ENCODE data around the gene TMEM273.

The TMEM273 gene, protein sequence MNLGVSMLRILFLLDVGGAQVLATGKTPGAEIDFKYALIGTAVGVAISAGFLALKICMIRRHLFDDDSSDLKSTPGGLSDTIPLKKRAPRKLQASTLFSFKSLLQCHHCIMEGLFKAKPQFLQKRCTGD

DNA sequence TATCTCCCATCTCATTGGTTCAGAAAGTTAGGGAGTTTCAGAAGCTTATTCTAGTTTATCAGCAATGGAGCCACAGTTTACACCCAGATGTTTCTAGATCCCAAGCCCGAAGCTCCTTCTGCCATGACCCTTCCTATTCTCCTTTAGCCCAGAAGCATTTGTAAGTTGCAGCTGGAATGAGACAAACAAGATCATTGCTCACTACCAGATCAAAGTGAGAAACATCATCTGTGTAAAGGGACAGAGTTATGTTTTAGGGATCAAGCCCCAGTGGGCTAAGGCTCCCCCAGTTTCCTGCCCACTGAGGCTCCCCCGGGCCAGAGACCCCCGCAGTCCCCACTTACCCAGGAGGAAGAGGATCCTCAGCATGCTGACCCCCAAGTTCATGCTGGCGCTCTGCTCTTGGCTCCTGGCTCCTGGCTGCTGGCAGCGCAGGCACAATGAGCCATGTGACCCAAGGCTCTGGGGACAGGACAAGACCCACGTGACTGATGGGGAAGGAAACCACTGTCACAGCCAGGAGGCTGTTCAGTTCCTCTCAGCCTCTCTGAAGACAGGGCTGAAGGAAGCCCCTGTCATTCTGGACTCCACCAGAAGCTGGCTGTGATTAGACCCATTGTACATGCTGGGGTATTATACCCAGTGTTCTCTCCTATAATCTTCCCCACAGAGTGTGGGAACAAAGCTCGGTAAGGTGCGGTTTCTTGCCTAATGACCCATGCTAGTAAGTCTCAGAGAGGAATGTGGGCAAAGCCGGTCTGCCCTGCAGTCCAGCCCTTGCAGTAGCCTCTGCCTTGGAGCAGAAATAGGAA is at the start of gene TMEM273:
TSS of gene TMEM273 (minus strand) at position 442 of the 812 bp plus-strand sequence. CDS start at position 387, 55 bp downstream.
- DNase-seq (ENCODE audit: low read depth) = no peak

GRCh38 chr10:49237985-49238384 is 49.8 kb upstream of the TMEM273 start:
- no peak for DNase-seq (ENCODE audit: low read depth)

DNA sequence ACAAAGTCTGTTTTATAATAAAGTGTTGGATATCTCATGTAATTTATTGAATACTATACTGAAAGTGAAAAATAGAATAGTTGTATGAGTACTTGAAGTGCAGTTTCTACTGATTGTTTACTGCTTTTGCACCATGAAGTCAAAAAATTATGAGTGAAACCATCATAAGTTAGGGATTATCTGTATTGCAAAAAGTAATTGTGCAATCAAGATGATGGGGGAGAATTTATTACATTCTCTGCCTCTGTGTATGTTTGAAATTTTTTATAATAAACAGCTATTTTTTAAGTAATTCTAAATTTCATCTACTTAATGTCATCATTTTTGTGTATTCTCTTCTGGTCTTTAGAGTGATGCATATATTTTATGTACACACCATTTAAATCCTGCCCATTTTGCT is 47.2 kb upstream of the TMEM273 start:
- no peak for DNase-seq (ENCODE audit: low read depth)

DNA sequence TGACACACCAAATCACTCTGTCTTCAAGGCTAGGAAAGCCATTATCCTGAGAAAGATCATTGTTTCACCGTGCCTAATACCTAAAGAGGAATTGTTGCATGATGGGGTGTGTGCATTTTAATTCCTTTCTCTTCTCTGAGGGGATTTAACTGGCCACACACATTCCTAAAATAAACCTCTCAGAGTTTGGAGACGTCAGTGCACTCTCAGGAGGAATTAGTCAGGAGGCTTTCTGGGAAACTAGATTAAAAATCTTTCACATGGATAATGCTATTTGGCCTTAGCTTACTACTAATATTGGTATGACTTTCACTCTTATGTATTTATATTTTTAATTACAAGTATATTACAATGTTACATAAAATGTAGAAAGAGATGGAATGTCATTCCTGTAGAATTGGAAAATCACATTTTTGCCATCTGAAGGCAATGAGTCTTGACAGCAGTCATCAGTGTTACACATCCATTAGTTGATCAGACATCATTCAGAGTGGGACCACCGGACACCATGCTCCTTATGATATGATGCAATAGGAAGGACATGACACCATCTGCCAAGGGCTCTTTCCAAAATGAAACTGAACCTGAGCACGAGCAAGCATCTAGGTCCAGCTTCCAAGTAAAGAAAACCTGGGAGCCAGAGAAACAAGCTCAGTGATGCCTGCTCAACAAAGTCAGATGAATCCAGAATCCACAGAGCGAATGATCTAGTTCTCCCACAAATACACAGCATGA is 43.1 kb upstream of the TMEM273 start:
- no peak for DNase-seq (ENCODE audit: low read depth)

- DNase-seq (ENCODE audit: low read depth) = no peak
Observed at GRCh38 chr10:49230004-49230403, 41.8 kb upstream of the TMEM273 start.

GRCh38 chr10:49228677-49229076 is 40.5 kb upstream of the TMEM273 start:
- DNase-seq (ENCODE audit: low read depth) = no peak

- DNase-seq (ENCODE audit: low read depth) = no peak
Observed at GRCh38 chr10:49227406-49227805, 39.2 kb upstream of the TMEM273 start.

DNA sequence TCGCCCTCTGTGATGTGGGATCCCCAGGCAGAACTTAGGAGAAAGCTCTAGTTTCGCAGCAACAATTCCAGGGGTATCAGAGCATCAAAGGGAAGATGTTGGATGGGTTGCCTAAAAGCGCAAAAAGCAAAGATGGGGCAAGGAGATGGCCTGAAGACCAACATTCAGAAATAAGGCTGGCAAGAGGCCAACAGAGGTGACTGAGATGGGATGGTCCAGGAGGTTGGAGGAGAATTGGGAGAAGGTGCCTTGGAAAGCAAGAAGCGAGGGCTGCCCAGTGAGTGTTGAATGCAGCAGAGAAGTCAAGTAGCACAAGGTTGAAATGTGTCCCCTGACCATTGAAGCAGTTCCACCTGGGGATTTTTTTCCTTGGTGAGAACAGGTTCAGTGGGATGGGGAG is 38.4 kb upstream of the TMEM273 start:
- DNase-seq (ENCODE audit: low read depth) = no peak

DNA sequence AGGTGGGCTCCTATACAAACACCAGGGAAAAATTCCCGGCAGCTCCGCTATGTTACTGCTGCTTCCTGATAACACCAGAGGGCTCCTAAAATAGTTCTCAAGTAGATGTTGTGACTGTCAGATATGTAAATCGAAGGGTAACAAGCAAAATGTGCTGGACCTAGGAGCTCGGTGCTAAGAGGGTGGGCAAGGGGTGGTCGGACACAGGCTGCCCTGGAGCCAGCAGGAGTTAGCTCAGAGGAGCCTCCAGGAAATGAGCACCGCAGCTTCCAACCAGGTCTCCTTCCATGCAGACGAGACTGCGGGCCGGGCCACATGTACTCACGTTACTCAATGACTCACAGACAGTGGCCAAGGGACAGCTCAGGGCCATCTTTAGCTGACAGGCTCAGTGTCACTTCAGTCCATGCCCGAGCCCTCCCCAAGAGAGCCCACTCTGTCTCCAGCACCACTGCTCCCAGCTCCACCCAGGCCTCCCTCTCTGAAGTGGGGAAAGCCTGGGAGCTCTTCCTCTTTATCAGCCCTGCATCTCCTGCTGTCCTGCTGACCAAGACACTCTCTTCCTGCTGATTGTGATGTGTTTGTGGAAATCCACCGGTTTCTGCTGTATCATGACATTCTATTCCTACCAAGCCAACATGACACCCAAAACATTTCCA is 37.2 kb upstream of the TMEM273 start:
- DNase-seq (ENCODE audit: low read depth) = no peak

GRCh38 chr10:49223205-49223604 is 35.0 kb upstream of the TMEM273 start:
- no peak for DNase-seq (ENCODE audit: low read depth)

DNA sequence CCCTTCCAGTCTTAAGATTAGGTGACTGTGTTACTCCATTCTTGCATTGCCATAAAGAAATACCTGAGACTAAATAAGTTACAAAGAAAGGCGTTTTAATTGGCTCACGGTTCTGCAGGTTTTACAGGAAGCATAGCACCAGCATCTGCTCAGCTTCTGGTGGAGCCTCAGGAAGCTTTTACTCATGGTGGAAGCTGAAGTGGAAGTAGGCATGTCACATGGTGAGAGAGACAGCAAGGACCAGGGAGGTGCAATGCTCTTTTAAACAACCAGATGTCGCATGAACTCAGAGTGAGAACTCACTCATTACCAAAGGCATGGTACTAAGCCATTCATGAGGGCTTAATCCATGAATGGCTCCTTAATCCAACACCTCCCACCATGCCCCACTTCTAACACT is 34.0 kb upstream of the TMEM273 start:
- no peak for DNase-seq (ENCODE audit: low read depth)

DNA sequence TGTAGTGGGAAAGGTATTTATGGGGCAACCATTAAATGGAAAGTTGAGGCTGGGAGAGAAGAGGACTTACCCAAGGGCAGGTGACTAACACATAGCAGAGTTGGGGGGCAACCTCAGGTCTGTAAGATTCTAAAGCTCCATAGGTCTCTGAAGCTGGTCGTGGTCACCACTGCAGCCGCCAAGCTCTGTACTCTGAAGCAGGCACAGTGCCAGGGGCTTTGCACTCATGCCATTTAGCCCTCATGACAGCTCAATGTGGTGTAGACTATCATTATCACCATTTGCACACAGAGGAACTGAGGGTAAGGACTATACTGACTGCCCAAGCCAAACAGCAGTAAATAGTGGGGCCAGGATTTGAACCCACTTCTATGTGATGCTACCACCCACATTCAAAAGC is 32.5 kb upstream of the TMEM273 start:
- DNase-seq (ENCODE audit: low read depth) = no peak

GRCh38 chr10:49220031-49220430 is 31.8 kb upstream of the TMEM273 start:
- peak; percentile 2 for DNase-seq (ENCODE audit: low read depth)

GRCh38 chr10:49219248-49219647 is 31.1 kb upstream of the TMEM273 start:
- DNase-seq (ENCODE audit: low read depth) = no peak

GRCh38 chr10:49218480-49218879 is 30.3 kb upstream of the TMEM273 start:
- DNase-seq (ENCODE audit: low read depth) = no peak

GRCh38 chr10:49217645-49218044 is 29.5 kb upstream of the TMEM273 start:
- no peak for DNase-seq (ENCODE audit: low read depth)

- no peak for DNase-seq (ENCODE audit: low read depth)
Observed at GRCh38 chr10:49213211-49213610, 25.0 kb upstream of the TMEM273 start.

DNA sequence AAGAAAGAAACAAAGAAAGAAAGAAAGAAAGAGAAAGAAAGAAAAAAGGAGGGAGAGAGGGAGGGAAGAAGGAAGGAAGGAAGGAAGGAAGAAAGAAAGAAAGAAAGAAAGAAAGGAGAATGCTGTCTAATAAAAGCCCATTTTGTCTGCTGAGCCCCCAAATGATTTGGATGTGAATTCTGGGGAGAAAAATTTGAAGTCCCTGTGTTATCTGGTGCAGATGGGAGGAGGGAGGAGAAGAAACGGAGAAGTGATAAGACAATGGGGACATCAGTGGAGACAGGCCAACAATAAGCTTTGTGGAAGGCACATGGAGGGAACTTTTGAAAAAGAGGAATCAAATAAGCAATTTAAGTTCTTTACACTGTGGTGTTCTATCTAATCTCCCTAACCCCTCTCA is 24.6 kb upstream of the TMEM273 start:
- DNase-seq (ENCODE audit: low read depth) = no peak

- DNase-seq (ENCODE audit: low read depth) = no peak
Observed at GRCh38 chr10:49212076-49212475, 23.9 kb upstream of the TMEM273 start.

GRCh38 chr10:49208996-49209395 is 20.8 kb upstream of the TMEM273 start:
- DNase-seq (ENCODE audit: low read depth) = no peak

- DNase-seq (ENCODE audit: low read depth) = no peak
Observed at GRCh38 chr10:49207936-49208487, 19.8 kb upstream of the TMEM273 start.

GRCh38 chr10:49207113-49207512 is 18.9 kb upstream of the TMEM273 start:
- DNase-seq (ENCODE audit: low read depth) = no peak
